GM12891 (cell line): ENCODE data around the gene SCARB1.

Experiments
- PAX5 ChIP-seq: IDR thresholded peaks from 2 replicates; pipeline ENCODE4 v1.6.1; 2011; ENCODE audit warnings: low read length, moderate library complexity, mild to moderate bottlenecking; ENCODE audit not compliant: insufficient read depth, severe bottlenecking
- POLR2A ChIP-seq: IDR thresholded peaks from 2 replicates; pipeline ENCODE4 v1.6.1; 2011; ENCODE audit warnings: low read depth, low read length, control low read depth
- POLR2AphosphoS5 ChIP-seq: IDR thresholded peaks from 2 replicates; pipeline ENCODE4 v1.6.1; 2011; ENCODE audit warnings: low read depth, low read length, control low read depth
- SPI1 ChIP-seq: IDR thresholded peaks from 2 replicates; pipeline ENCODE4 v1.6.1; 2011; ENCODE audit warnings: low read depth, low read length, control low read depth
- TAF1 ChIP-seq: IDR thresholded peaks from 2 replicates; pipeline ENCODE4 v1.6.1; 2011; ENCODE audit warnings: low read depth, low read length, control low read depth

- TF ChIP-seq POLR2A (no peak), POLR2AphosphoS5 (no peak), PAX5 (no peak), SPI1 (no peak), TAF1 (no peak)
Measured at GRCh38 chr12:124768452-124769162, 95.1 kb downstream of the SCARB1 start.
